DOHH2 (cell line): ENCODE measurements around the gene GUCA2B.
A peak's percentile ranks its signal among the peaks of the same experiment; 100 is the strongest.

Source experiments
- H3F3A ChIP-seq: fragments of 200-600 bp; sonication (generic), shearing (Covaris generic); 2 replicates; pipeline ENCODE4 v1.6.0; 2016; ENCODE audit warnings: antibody characterized with exemption, mild to moderate bottlenecking; ENCODE audit not compliant: control insufficient read depth, insufficient read depth
- H3K27ac ChIP-seq: fragments of 200-600 bp; sonication (generic); 2 replicates; pipeline ENCODE4 v1.5.1; 2014; ENCODE audit warnings: low read depth, mild to moderate bottlenecking, low read length, moderate library complexity
- H3K27me3 ChIP-seq: fragments of 200-600 bp; sonication (generic); 2 replicates; pipeline ENCODE4 v1.6.1; 2014; ENCODE audit warnings: mild to moderate bottlenecking, low read length, mixed read lengths; ENCODE audit not compliant: control insufficient read depth
- H3K36me3 ChIP-seq: fragments of 200-600 bp; sonication (generic); 2 replicates; pipeline ENCODE4 v1.6.1; 2014; ENCODE audit warnings: mild to moderate bottlenecking, low read length, moderate library complexity, mixed read lengths; ENCODE audit not compliant: control insufficient read depth
- H3K4me1 ChIP-seq: fragments of 200-600 bp; sonication (generic); 2 replicates; pipeline ENCODE4 v1.6.1; 2014; ENCODE audit warnings: mild to moderate bottlenecking, low read length, mixed read lengths; ENCODE audit not compliant: control insufficient read depth
- H3K4me2 ChIP-seq: fragments of 200-600 bp; sonication (generic); 2 replicates; pipeline ENCODE4 v1.6.0; 2014; ENCODE audit warnings: mild to moderate bottlenecking, low read length, moderate library complexity
- H3K4me3 ChIP-seq: fragments of 200-600 bp; sonication (generic); 2 replicates; pipeline ENCODE4 v1.5.1; 2014; ENCODE audit warnings: mild to moderate bottlenecking, low read length, mixed read lengths
- H3K79me2 ChIP-seq: fragments of 200-600 bp; sonication (generic); 2 replicates; pipeline ENCODE4 v1.6.1; 2014; ENCODE audit warnings: mild to moderate bottlenecking, low read length, mixed read lengths; ENCODE audit not compliant: control insufficient read depth
- H3K9me2 ChIP-seq: fragments of 200-600 bp; sonication (generic); replicated peaks from 2 replicates; pipeline ENCODE4 v1.6.1; 2014; ENCODE audit warnings: mild to moderate bottlenecking, low read length, mixed read lengths; ENCODE audit not compliant: control insufficient read depth
- H3K9me3 ChIP-seq: fragments of 200-600 bp; sonication (generic); 2 replicates; pipeline ENCODE4 v1.6.1; 2014; ENCODE audit warnings: antibody characterized with exemption, low read length, mixed read lengths; ENCODE audit not compliant: control insufficient read depth, insufficient read depth
- H4K20me1 ChIP-seq: fragments of 200-600 bp; sonication (generic); 2 replicates; pipeline ENCODE4 v1.6.0; 2014; ENCODE audit warnings: low read depth, mild to moderate bottlenecking, antibody characterized with exemption, low read length, moderate library complexity; ENCODE audit not compliant: control insufficient read depth, insufficient read depth
- EZH2phosphoT487 ChIP-seq: fragments of 200-600 bp; sonication (generic); IDR thresholded peaks from 2 replicates; pipeline ENCODE4 v1.6.1; 2017; ENCODE audit warnings: borderline replicate concordance, mild to moderate bottlenecking, antibody characterized with exemption, low read length, moderate library complexity, mixed read lengths
- TF ChIP-seq, protein P1 (sequence below): fragments of 200-600 bp; sonication (generic); IDR thresholded peaks from one replicate; pipeline ENCODE4 v1.5.1; 2014; ENCODE audit warnings: antibody characterized with exemption, mild to moderate bottlenecking, low read depth, low read length; ENCODE audit not compliant: poor library complexity, severe bottlenecking

Gene GUCA2B

GRCh38 chr1:42173961-42174735 lies 20.9 kb downstream of the GUCA2B start:
- Histone ChIP-seq H3K9me3 (no peaks in the 10 kb centered on the region), H3K4me3 (no peak overlapping the region), H3K4me2 (no peak overlapping the region), H3F3A (no peaks in the 10 kb centered on the region), H3K27ac (no peak overlapping the region), H3K4me1 (no peaks in the 10 kb centered on the region; the same call in 1 of the 2 replicates), H3K36me3 (peaks cover 5% of the 10 kb centered on the region; the same call in 1 of the 2 replicates), H4K20me1 (no peaks in the 10 kb centered on the region), H3K27me3 (no peaks in the 10 kb centered on the region), H3K9me2 (no peaks in the 10 kb centered on the region), H3K79me2 (no peaks in the 10 kb centered on the region)
- no peak for TF ChIP-seq EZH2phosphoT487
- TF ChIP-seq, protein P1, sequence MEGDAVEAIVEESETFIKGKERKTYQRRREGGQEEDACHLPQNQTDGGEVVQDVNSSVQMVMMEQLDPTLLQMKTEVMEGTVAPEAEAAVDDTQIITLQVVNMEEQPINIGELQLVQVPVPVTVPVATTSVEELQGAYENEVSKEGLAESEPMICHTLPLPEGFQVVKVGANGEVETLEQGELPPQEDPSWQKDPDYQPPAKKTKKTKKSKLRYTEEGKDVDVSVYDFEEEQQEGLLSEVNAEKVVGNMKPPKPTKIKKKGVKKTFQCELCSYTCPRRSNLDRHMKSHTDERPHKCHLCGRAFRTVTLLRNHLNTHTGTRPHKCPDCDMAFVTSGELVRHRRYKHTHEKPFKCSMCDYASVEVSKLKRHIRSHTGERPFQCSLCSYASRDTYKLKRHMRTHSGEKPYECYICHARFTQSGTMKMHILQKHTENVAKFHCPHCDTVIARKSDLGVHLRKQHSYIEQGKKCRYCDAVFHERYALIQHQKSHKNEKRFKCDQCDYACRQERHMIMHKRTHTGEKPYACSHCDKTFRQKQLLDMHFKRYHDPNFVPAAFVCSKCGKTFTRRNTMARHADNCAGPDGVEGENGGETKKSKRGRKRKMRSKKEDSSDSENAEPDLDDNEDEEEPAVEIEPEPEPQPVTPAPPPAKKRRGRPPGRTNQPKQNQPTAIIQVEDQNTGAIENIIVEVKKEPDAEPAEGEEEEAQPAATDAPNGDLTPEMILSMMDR: no peak

- H3K36me3 ChIP-seq: peaks cover 16% of the 10 kb centered on the region
- H3F3A ChIP-seq: no peaks in the 10 kb centered on the region
- TF ChIP-seq, protein P1: no peak
- H4K20me1 ChIP-seq: no peaks in the 10 kb centered on the region
- no peaks in the 10 kb centered on the region for H3K9me2 ChIP-seq
- no peak overlapping the region for H3K4me2 ChIP-seq
- no peaks in the 10 kb centered on the region for H3K79me2 ChIP-seq
- H3K27ac ChIP-seq: no peak overlapping the region
- H3K4me3 ChIP-seq: no peak overlapping the region
- H3K4me1 ChIP-seq: peaks cover 3% of the 10 kb centered on the region; the same call in 1 of the 2 replicates
- no peaks in the 10 kb centered on the region for H3K27me3 ChIP-seq
- H3K9me3 ChIP-seq: no peaks in the 10 kb centered on the region
Observed at GRCh38 chr1:42175314-42176054, 22.3 kb downstream of the GUCA2B start.

DNA sequence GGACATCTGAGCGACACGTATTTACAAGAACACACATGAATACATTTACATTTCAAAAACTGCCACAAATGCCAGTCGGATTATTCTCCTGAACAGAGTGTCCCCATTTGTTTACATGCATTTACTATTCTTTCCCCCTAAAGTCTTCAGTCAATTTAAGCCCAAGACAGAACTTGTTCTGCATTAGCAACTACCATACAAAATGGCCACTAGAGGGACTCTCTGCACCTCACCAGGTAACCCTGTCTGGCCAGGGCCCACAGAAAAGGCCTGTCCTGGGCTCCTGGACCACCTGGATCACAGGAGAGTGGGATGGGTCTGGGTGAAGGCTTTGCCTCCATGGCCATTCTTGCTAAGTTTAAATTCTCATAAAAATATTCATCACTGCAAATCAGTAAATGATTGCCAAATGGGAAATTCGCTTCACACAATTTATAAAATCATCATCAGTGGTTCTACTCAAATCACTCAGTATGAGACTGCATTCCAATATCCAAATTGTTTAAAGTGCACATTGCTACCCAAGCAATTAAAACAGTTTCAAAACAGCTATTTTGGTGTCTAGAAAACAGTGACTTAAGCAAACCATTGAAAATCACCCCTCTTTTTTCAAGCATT lies 23.8 kb downstream of the GUCA2B start:
- H3K27me3 ChIP-seq: no peaks in the 10 kb centered on the region
- no peaks in the 10 kb centered on the region for H3K9me2 ChIP-seq
- TF ChIP-seq EZH2phosphoT487: no peak
- TF ChIP-seq, protein P1: peak; percentile 93
- H3K4me2 ChIP-seq: no peak overlapping the region
- H4K20me1 ChIP-seq: no peaks in the 10 kb centered on the region
- peaks cover 27% of the 10 kb centered on the region for H3K36me3 ChIP-seq
- H3K9me3 ChIP-seq: no peaks in the 10 kb centered on the region
- H3K4me3 ChIP-seq: no peak overlapping the region
- H3K79me2 ChIP-seq: no peaks in the 10 kb centered on the region
- peaks cover 3% of the 10 kb centered on the region; the same call in 1 of the 2 replicates for H3K4me1 ChIP-seq
- H3K27ac ChIP-seq: no peak overlapping the region
- H3F3A ChIP-seq: no peaks in the 10 kb centered on the region
